ENCODE results near the gene PPP1R2B. TPM values are rescaled to one million over a fixed set of nuclear protein-coding genes. Genes with fewer than 3 reads are reported as not detected.

The PPP1R2B gene
- total RNA-seq, 2 donors from 2014 or later: 0.30 to 0.64 TPM

Other genes starting within 250 kb of the PPP1R2B start
- gene TIMD4, start 112.9 kb downstream of the PPP1R2B start, total RNA-seq: 1 to 10 TPM in 1 of 2 donors, under 1 TPM in 1; 0.67 to 1.3 TPM
- gene HAVCR1, start 208.8 kb downstream of the PPP1R2B start, total RNA-seq: 1 to 10 TPM in 1 of 2 donors, not detected in 1; 1.5 TPM